Lower leg skin (tissue), 4 donors: ENCODE results near the gene CDCA8. TPM values are rescaled to one million over a fixed set of nuclear protein-coding genes. Genes with fewer than 3 reads are reported as not detected.

Experiments used
- DNase-seq, 2 donors: peaks; one replicate each; pipeline ENCODE4 v3.0.0-alpha.2; 2019; ENCODE audit warnings: low spot score in 2 of 2
- H3K4me3 ChIP-seq: fragments of 200-600 bp; sonication (generic); 2 replicates; pipeline ENCODE4 v1.5.1; 2017; ENCODE audit warnings: mild to moderate bottlenecking, low read depth; ENCODE audit not compliant: poor library complexity, severe bottlenecking
- CTCF ChIP-seq, 3 donors: fragments of 450-650 bp; IDR thresholded peaks; one replicate each; pipeline ENCODE4 v1.5.1; 2016; ENCODE audit warnings: antibody characterized with exemption in 3 of 3, mild to moderate bottlenecking in 3 of 3, moderate library complexity in 2 of 3
- POLR2A ChIP-seq, 2 donors: fragments of 450-650 bp; IDR thresholded peaks; one replicate each; pipeline ENCODE4 v1.6.1; 2016 to 2017; ENCODE audit warnings: antibody characterized with exemption in 2 of 2, mild to moderate bottlenecking in 1 of 2, moderate library complexity in 1 of 2
- WGBS, 2 donors: methylation state at CpG; one replicate each; pipeline ENCODE4 v1.1.5; 2018; 5-methylcytosine and 5-hydroxymethylcytosine counted together
- intact Hi-C: fragments of 100-400 bp; cut with DNase I; formaldehyde crosslinking; loops from one replicate; pipeline ENCODE4 v1.15.0; 2023; ENCODE audit warnings: low total_unique reads
- total RNA-seq, 4 donors: library from RNA; depleted of rRNA; stranded (reverse); fragments of >200 nt; gene quantifications; one replicate each; pipeline ENCODE4 v1.1.0, GENCODE V29; 2016

Gene CDCA8
- 1 to 10 TPM; 1.0 to 3.2 (median 1.8) TPM for total RNA-seq

GRCh38 chr1:37692078-37692833 lies at the start of gene CDCA8:
CDCA8 (plus strand) TSS chr1:37692516; CDS start chr1:37692691, 175 bp downstream.
- peak; percentile 98 to 100 for DNase-seq
- intact Hi-C loops, result loop anchor here (5.0 kb wide), 1 partner anchor 170 kb away; no protein-coding TSS in a partner anchor
- H3K4me3 ChIP-seq, result peak within 1 kb of the TSS; percentile 73
- 0% methylated on average over 40 to 45 of the region's 54 CpGs for WGBS, 2 donors
- TF ChIP-seq POLR2A (IDR thresholded peaks at IDR 0.05) (no peak), CTCF (IDR thresholded peaks at IDR 0.05) (no peak)

GRCh38 chr1:37647281-37647680 lies 45.0 kb upstream of the CDCA8 start:
- intact Hi-C loops, result no loop called here
- no peak for DNase-seq
- no peak overlapping the region for H3K4me3 ChIP-seq
- TF ChIP-seq POLR2A (IDR thresholded peaks at IDR 0.05) (no peak), CTCF (IDR thresholded peaks at IDR 0.05) (no peak)
- 86% methylated on average over 7 of the region's 7 CpGs for WGBS, 2 donors

GRCh38 chr1:37650173-37650572 lies 42.1 kb upstream of the CDCA8 start:
- WGBS, 2 donors, result 64 to 68% methylated on average over 4 to 5 of the region's 5 CpGs
- intact Hi-C loops, result no loop called here

GRCh38 chr1:37650721-37651120 lies 41.6 kb upstream of the CDCA8 start:
- H3K4me3 ChIP-seq, result no peak overlapping the region
- no peak for DNase-seq
- WGBS, 2 donors, result 84 to 88% methylated on average over 5 of the region's 5 CpGs
- intact Hi-C loops, result no loop called here
- no peak for TF ChIP-seq CTCF (IDR thresholded peaks at IDR 0.05)
- no peak for TF ChIP-seq POLR2A (IDR thresholded peaks at IDR 0.05)

More at GRCh38 chr1:37650173-37650572, 42.1 kb upstream of the CDCA8 start:
- no peak overlapping the region for H3K4me3 ChIP-seq
- TF ChIP-seq CTCF (IDR thresholded peaks at IDR 0.05) (no peak), POLR2A (IDR thresholded peaks at IDR 0.05) (no peak)
- no peak for DNase-seq

GRCh38 chr1:37651803-37652202 lies 40.5 kb upstream of the CDCA8 start:
- DNase-seq, result no peak
- TF ChIP-seq CTCF (IDR thresholded peaks at IDR 0.05) (no peak), POLR2A (IDR thresholded peaks at IDR 0.05) (no peak)
- intact Hi-C loops, result no loop called here
- H3K4me3 ChIP-seq, result no peak overlapping the region
- 61 to 63% methylated on average over 10 of the region's 10 CpGs for WGBS, 2 donors
